Measurements from ENCODE around the gene BCL6. TPM values are rescaled to one million over a fixed set of nuclear protein-coding genes. Genes with fewer than 3 reads are reported as not detected.

Gene BCL6
- total and polyA plus RNA-seq, 9 of the 15 experiments (the other 6 are each of a cell fraction or from before 2014, with no cell fraction given), result 0.08 to 3.5 (median 1.6) TPM

- TF ChIP-seq ZNF75A (CRISPR knock-in tag; IDR thresholded peaks at IDR 0.05) (no peak), HNRNPH1 (optimal IDR thresholded peaks at IDR 0.05; ENCODE audit: low read depth, low read length) (no peak), MGA (IDR thresholded peaks at IDR 0.05) (peak; percentile 16; the same call in 1 of the 2 replicates), JUN (IDR thresholded peaks at IDR 0.05; ENCODE audit: borderline replicate concordance, low read depth, low read length) (peak; percentile 84; the same call in 1 of the 2 replicates), JUN (CRISPR knock-in tag; IDR thresholded peaks at IDR 0.05; ENCODE audit: borderline replicate concordance) (no peak), ATF3 (IDR thresholded peaks at IDR 0.05) (peak; percentile 76), ATF3 (CRISPR knock-in tag; conservative IDR thresholded peaks at IDR 0.05) (no peak), MAFG (tag; conservative IDR thresholded peaks at IDR 0.05) (peak; percentile 53)
These were observed 8.8 kb downstream of the BCL6 start (continued) for GRCh38 chr3:187736418-187736871.
